Measurements from ENCODE around the gene COG1. TPM values are rescaled to one million over a fixed set of nuclear protein-coding genes. Genes with fewer than 3 reads are reported as not detected.

COG1 gene
- total RNA-seq, 1 experiment from 2014 or later = 41.2 TPM

GRCh38 chr17:73184136-73184993 is 8.5 kb upstream of the COG1 start:
- ChIA-PET POLR2A (no interaction called here), CTCF (no interaction called here)
- TF ChIP-seq POLR2AphosphoS5 (IDR thresholded peaks at IDR 0.05; ENCODE audit: low read depth, low read length) = no peak
- no peak for TF ChIP-seq SIN3A (IDR thresholded peaks at IDR 0.05; ENCODE audit: borderline replicate concordance, insufficient read depth, low read depth, low read length)
- TF ChIP-seq TCF7L2 (IDR thresholded peaks at IDR 0.05; ENCODE audit: low read depth, low read length) = no peak
- TF ChIP-seq, protein P1, sequence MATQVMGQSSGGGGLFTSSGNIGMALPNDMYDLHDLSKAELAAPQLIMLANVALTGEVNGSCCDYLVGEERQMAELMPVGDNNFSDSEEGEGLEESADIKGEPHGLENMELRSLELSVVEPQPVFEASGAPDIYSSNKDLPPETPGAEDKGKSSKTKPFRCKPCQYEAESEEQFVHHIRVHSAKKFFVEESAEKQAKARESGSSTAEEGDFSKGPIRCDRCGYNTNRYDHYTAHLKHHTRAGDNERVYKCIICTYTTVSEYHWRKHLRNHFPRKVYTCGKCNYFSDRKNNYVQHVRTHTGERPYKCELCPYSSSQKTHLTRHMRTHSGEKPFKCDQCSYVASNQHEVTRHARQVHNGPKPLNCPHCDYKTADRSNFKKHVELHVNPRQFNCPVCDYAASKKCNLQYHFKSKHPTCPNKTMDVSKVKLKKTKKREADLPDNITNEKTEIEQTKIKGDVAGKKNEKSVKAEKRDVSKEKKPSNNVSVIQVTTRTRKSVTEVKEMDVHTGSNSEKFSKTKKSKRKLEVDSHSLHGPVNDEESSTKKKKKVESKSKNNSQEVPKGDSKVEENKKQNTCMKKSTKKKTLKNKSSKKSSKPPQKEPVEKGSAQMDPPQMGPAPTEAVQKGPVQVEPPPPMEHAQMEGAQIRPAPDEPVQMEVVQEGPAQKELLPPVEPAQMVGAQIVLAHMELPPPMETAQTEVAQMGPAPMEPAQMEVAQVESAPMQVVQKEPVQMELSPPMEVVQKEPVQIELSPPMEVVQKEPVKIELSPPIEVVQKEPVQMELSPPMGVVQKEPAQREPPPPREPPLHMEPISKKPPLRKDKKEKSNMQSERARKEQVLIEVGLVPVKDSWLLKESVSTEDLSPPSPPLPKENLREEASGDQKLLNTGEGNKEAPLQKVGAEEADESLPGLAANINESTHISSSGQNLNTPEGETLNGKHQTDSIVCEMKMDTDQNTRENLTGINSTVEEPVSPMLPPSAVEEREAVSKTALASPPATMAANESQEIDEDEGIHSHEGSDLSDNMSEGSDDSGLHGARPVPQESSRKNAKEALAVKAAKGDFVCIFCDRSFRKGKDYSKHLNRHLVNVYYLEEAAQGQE (IDR thresholded peaks at IDR 0.05; ENCODE audit: insufficient read depth in 1 of 2, low read depth in 2 of 2, low read length in 1 of 2) = no peak
- TF ChIP-seq, protein P2, sequence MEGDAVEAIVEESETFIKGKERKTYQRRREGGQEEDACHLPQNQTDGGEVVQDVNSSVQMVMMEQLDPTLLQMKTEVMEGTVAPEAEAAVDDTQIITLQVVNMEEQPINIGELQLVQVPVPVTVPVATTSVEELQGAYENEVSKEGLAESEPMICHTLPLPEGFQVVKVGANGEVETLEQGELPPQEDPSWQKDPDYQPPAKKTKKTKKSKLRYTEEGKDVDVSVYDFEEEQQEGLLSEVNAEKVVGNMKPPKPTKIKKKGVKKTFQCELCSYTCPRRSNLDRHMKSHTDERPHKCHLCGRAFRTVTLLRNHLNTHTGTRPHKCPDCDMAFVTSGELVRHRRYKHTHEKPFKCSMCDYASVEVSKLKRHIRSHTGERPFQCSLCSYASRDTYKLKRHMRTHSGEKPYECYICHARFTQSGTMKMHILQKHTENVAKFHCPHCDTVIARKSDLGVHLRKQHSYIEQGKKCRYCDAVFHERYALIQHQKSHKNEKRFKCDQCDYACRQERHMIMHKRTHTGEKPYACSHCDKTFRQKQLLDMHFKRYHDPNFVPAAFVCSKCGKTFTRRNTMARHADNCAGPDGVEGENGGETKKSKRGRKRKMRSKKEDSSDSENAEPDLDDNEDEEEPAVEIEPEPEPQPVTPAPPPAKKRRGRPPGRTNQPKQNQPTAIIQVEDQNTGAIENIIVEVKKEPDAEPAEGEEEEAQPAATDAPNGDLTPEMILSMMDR (IDR thresholded peaks at IDR 0.05) = no peak
- H3K27me3 ChIP-seq (ENCODE audit: control insufficient read depth, insufficient read depth, low read length) = no peaks in the 10 kb centered on the region
- in situ Hi-C loops (cut with HindIII; ENCODE audit: low pct_unique_long_range_greater_than_20kb, low sequenced_read_pairs) (no loop called here), intact Hi-C loops (cut with micrococcal nuclease; ENCODE audit: unreplicated experiment) (no loop called here)
- H3K36me3 ChIP-seq (ENCODE audit: control insufficient read depth, insufficient read depth, low read length) = no peaks in the 10 kb centered on the region
- no TSS peak for BruUV-seq (replicated peaks)
- no peak overlapping the region for H3K4me3 ChIP-seq (ENCODE audit: low read depth in 2 of 2, low read length in 2 of 2)
- no peak overlapping the region for H3K27ac ChIP-seq (ENCODE audit: low read length)
- H3K4me1 ChIP-seq (ENCODE audit: control insufficient read depth, insufficient read depth, low read length) = 0 out of 2 replicates have a peak, but pooled peaks cover 2% of the 10 kb centered on the region
- DNase-seq (ENCODE audit: low read depth, low spot score) (no peak), ATAC-seq (no peak)
- no peaks in the 10 kb centered on the region for H3K9me3 ChIP-seq (ENCODE audit: control insufficient read depth, insufficient read depth, low read depth, low read length)

GRCh38 chr17:73186283-73187050 is 6.4 kb upstream of the COG1 start:
- POLR2A ChIA-PET = no interaction called here
- Histone ChIP-seq H3K27me3 (ENCODE audit: control insufficient read depth, insufficient read depth, low read length) (no peaks in the 10 kb centered on the region), H3K27ac (ENCODE audit: low read length) (no peak overlapping the region), H3K4me1 (ENCODE audit: control insufficient read depth, insufficient read depth, low read length) (0 out of 2 replicates have a peak, but pooled peaks cover 5% of the 10 kb centered on the region), H3K36me3 (ENCODE audit: control insufficient read depth, insufficient read depth, low read length) (no peaks in the 10 kb centered on the region), H3K9me3 (ENCODE audit: control insufficient read depth, insufficient read depth, low read depth, low read length) (no peaks in the 10 kb centered on the region), H3K4me3 (ENCODE audit: low read depth in 2 of 2, low read length in 2 of 2) (no peak overlapping the region)
- ATAC-seq (no peak), DNase-seq (ENCODE audit: low read depth, low spot score) (no peak)
- CTCF ChIA-PET = no interaction called here
- TF ChIP-seq, protein P1 (IDR thresholded peaks at IDR 0.05; ENCODE audit: insufficient read depth in 1 of 2, low read depth in 2 of 2, low read length in 1 of 2) = no peak
- TF ChIP-seq, protein P2 (IDR thresholded peaks at IDR 0.05) = no peak
- TF ChIP-seq POLR2AphosphoS5 (IDR thresholded peaks at IDR 0.05; ENCODE audit: low read depth, low read length) (no peak), SIN3A (IDR thresholded peaks at IDR 0.05; ENCODE audit: borderline replicate concordance, insufficient read depth, low read depth, low read length) (no peak), TCF7L2 (IDR thresholded peaks at IDR 0.05; ENCODE audit: low read depth, low read length) (no peak)
- BruUV-seq (replicated peaks) = no TSS peak
- intact Hi-C loops (cut with micrococcal nuclease; ENCODE audit: unreplicated experiment) = loop anchor here (5.0 kb wide), 1 partner anchor 629 kb away; no protein-coding TSS in a partner anchor
- in situ Hi-C loops (cut with HindIII; ENCODE audit: low pct_unique_long_range_greater_than_20kb, low sequenced_read_pairs) = no loop called here

All from Panc1 (cell line).